ENCODE measurements around the gene SERTAD2.
A peak's percentile ranks its signal among the peaks of the same experiment; 100 is the strongest.

Gene SERTAD2

DNA sequence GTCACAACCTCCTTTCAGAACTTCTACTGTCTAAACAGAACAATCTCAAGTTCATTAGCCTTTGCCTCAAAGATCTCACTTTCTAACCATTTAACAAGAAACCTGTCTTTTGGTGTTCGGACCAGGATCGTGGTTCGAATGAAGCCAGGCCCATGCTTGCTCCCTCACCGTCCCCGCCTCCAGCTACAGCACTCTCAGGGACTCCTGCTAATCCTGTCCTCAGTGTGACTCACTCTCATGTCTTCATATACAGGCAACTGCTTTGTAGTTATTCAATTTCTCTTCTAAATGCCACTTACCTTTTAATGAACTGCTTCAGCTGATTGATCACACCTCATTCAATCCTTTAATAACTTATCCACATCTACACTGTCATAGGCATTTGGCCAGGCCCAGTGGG, 15.8 kb downstream of the SERTAD2 start:
- peak; percentile 65 for DNase-seq (ENCODE audit: low read depth)
- no peak overlapping the region for H3K4me3 ChIP-seq (ENCODE audit: low read depth, low read length)
- TF ChIP-seq MYC (IDR thresholded peaks at IDR 0.05; ENCODE audit: low read depth, low read length) (no peak), POLR2A (IDR thresholded peaks at IDR 0.05; ENCODE audit: extremely low read depth, insufficient read length) (no peak)
- TF ChIP-seq, protein P1, sequence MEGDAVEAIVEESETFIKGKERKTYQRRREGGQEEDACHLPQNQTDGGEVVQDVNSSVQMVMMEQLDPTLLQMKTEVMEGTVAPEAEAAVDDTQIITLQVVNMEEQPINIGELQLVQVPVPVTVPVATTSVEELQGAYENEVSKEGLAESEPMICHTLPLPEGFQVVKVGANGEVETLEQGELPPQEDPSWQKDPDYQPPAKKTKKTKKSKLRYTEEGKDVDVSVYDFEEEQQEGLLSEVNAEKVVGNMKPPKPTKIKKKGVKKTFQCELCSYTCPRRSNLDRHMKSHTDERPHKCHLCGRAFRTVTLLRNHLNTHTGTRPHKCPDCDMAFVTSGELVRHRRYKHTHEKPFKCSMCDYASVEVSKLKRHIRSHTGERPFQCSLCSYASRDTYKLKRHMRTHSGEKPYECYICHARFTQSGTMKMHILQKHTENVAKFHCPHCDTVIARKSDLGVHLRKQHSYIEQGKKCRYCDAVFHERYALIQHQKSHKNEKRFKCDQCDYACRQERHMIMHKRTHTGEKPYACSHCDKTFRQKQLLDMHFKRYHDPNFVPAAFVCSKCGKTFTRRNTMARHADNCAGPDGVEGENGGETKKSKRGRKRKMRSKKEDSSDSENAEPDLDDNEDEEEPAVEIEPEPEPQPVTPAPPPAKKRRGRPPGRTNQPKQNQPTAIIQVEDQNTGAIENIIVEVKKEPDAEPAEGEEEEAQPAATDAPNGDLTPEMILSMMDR (IDR thresholded peaks at IDR 0.05; ENCODE audit: low read depth, low read length): no peak
- TF ChIP-seq, protein P2, sequence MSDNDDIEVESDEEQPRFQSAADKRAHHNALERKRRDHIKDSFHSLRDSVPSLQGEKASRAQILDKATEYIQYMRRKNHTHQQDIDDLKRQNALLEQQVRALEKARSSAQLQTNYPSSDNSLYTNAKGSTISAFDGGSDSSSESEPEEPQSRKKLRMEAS (IDR thresholded peaks at IDR 0.05; ENCODE audit: low read depth, low read length): no peak

DNA sequence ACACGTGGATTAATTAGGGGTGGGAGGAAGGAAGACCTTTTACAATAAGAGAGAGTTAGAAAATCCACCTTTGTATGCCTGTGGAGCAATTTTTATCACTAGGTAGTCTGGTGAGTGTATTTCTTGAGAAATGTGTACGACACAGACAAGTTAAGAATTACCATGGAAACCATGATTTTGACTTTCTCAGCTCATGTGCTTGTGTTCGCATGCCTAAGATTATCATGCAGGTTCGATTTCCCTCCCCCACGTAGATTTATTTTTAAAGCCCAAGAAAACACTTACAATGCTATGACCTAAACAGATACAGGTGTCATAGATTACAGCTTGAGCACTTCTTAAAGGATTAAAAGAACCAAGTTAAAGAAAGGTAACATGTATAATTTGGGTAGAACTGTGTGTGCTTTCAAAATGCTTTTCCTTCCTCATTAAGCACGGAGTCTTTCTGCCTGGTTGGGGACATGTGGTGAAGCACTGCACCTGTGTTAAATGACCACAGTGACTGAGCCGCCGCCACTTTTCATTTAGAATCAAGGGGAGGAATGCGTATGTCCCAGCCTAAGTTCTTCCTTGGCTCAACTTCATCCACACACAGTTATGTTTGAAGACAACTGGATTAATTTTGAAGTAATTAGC, 16.6 kb downstream of the SERTAD2 start:
- TF ChIP-seq MYC (IDR thresholded peaks at IDR 0.05; ENCODE audit: low read depth, low read length): peak; percentile 53
- no peak for TF ChIP-seq POLR2A (IDR thresholded peaks at IDR 0.05; ENCODE audit: extremely low read depth, insufficient read length)
- TF ChIP-seq, protein P2 (IDR thresholded peaks at IDR 0.05; ENCODE audit: low read depth, low read length): peak; percentile 53
- DNase-seq (ENCODE audit: low read depth): peak; percentile 75
- peak overlapping the region; percentile 7 for H3K4me3 ChIP-seq (ENCODE audit: low read depth, low read length)

DNA sequence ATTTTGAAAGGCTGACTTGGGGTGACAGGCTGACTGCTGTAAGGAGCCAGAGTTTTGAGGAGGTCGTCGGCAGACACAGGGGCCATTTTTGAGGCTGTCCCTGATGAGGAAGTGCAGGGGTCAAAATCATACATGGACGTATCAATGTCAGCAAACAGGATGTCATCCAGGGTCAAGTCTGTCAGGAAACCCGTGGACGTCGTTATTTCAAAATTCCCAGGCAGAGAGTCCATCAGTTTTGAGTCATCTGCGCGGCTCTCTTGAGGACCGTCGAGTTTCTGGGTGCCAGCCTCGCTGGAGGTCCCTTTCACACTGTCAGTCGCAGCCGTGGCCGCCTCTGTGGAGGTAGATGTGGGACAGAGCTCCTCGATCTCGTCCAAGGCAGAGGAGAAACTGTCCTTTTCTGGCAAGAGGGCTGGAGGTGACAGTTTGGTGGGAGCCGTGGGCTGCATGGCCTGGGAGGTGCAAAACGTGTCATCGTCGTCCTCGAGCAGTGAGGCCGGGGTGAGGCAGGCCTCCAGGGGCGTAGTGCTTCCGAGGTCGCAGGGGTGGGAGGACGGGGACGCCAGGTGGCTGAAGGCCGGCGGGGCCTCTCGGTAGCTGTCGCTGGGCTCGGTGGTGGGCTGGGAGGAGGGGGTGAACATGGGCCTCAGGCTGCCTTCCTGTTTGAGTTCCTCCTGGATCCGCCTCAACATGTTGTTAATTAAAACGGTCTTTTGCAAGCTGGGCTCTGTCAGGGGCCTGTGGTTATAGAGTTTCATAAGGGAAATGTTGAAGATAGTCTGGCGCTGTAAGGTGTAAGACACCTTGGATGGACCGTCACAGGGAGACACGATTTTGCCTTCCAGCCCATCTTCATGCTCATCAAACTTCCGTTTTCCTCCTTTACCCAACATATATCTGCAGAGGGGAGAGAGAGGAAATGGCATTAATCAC, 17.5 kb downstream of the SERTAD2 start:
- peak overlapping the region; percentile 7 for H3K4me3 ChIP-seq (ENCODE audit: low read depth, low read length)
- peak; percentile 97 for DNase-seq (ENCODE audit: low read depth)
- TF ChIP-seq MYC (IDR thresholded peaks at IDR 0.05; ENCODE audit: low read depth, low read length): peak; percentile 59
- TF ChIP-seq POLR2A (IDR thresholded peaks at IDR 0.05; ENCODE audit: extremely low read depth, insufficient read length): no peak
- TF ChIP-seq, protein P1 (IDR thresholded peaks at IDR 0.05; ENCODE audit: low read depth, low read length): no peak
- TF ChIP-seq, protein P2 (IDR thresholded peaks at IDR 0.05; ENCODE audit: low read depth, low read length): peak; percentile 88

DNA sequence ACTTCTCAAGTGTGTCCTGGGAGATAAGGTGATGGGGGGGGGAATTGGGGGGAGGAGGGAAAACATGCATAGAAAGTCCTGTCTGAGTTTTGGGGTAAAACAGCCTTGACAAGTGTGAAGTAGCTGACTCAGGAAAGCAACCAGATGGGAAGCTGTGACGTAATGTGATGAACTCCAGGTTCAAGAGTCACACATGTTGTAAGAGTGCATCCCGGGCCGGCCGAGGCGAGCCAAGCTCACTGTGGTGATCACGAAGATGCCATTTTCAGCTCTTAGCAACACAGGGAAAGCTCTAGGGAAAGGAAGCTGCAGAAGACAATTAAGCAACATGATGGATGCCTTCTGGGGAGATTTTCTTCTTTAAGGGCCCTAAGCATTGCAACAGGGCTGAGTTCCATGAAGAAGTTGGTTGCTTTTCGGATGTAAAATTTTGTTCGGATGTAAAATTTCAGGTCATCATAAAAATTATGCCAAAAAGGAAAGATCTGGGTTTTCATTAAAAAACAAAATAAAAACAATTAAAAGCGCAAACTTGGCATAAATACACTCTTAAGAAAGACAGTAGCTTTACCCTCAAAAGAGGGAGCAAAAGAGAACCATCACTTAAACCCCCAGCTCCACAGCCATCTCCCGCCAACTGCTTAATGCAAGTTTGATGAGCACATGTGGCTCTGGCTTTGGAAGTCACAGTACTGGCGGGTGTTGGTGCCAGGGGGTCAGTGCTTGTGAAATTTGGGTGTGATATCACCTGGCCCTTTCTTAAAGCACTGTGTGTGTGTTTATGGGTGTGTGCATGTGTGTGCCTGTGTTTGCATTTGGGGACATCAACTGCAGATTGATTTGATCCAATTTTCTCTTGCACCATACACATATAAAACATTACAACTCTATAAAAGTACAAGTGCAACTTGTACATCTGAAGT, 19.1 kb downstream of the SERTAD2 start:
- TF ChIP-seq MYC (IDR thresholded peaks at IDR 0.05; ENCODE audit: low read depth, low read length) (no peak), POLR2A (IDR thresholded peaks at IDR 0.05; ENCODE audit: extremely low read depth, insufficient read length) (no peak)
- TF ChIP-seq, protein P2 (IDR thresholded peaks at IDR 0.05; ENCODE audit: low read depth, low read length): no peak
- TF ChIP-seq, protein P1 (IDR thresholded peaks at IDR 0.05; ENCODE audit: low read depth, low read length): no peak
- H3K4me3 ChIP-seq (ENCODE audit: low read depth, low read length): no peak overlapping the region
- DNase-seq (ENCODE audit: low read depth): peak; percentile 82

DNA sequence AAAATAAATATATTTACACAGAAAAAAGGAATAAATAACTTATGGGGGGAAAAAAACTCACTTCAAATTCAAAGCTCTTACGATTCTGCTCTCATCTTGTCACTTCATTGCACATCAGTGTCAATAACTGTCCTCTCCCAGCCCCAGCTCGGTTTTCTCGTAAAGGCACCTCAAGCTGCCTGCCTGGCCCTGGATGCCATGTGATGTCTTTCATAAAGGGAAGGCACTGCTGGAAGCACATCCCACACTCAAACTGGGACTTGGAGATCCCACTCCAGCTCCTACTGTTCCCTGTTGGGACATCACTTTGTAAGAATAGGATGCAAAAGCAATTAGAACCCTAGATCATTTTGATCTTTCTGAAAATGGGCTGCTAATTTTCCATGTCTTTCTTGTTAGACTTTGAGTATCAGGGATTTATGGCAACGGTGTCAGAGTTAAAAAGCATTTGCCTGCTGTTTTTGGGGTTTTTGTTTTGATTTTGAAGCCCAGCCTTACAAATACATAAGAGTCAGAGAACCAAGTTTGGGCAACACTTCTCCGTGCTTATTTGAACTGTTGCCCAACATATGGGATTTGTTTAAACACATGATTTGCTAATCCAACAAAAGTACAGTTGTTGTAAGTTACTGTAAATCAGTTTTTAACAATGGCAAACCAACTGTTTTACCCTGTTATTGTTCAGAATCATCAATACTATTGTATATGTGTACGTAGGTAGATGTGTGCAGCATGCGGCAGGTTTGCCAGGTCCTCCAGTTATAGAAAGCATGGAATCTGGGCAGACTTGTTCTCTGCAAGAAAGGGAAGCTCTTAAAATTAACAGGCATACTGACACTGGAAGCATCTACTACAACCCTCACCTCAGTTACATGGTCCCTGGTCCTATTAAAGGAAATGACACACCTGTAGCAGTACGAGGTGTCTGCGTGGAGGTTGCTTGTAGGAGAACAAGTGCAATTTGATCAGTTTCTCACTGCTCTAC, 20.6 kb downstream of the SERTAD2 start:
- H3K4me3 ChIP-seq (ENCODE audit: low read depth, low read length): no peak overlapping the region
- DNase-seq (ENCODE audit: low read depth): no peak
- TF ChIP-seq, protein P2 (IDR thresholded peaks at IDR 0.05; ENCODE audit: low read depth, low read length): no peak
- TF ChIP-seq POLR2A (IDR thresholded peaks at IDR 0.05; ENCODE audit: extremely low read depth, insufficient read length) (no peak), MYC (IDR thresholded peaks at IDR 0.05; ENCODE audit: low read depth, low read length) (no peak)
